Activated T-helper 17 cell treated with anti-CD3 and anti-CD28 coated beads, Interleukin-2, amount 50 U/mL, for 72 hours (primary cell): ENCODE results near the gene WWP2. TPM values are rescaled to one million over a fixed set of nuclear protein-coding genes. Genes with fewer than 3 reads are reported as not detected.

Experiments
- ATAC-seq: fragments of 150-1000 bp; cut with Tn5 transposase; replicated peaks from 2 replicates; pipeline ENCODE4 v1.10.0; 2021; ENCODE audit warnings: mild to moderate bottlenecking, moderate library complexity
- H3K27ac Mint-ChIP-seq: one replicate; pipeline ENCODE4 v1.8.0; 2022; ENCODE audit warnings: mixed read lengths
- H3K27me3 Mint-ChIP-seq: one replicate; pipeline ENCODE4 v1.8.0; 2022; ENCODE audit warnings: mixed read lengths
- H3K36me3 Mint-ChIP-seq: one replicate; pipeline ENCODE4 v1.8.0; 2022; ENCODE audit warnings: low read depth, mild to moderate bottlenecking, mixed read lengths
- H3K4me1 Mint-ChIP-seq: one replicate; pipeline ENCODE4 v1.8.0; 2022; ENCODE audit warnings: mixed read lengths
- H3K4me3 Mint-ChIP-seq: one replicate; pipeline ENCODE4 v1.8.0; 2022; ENCODE audit warnings: mild to moderate bottlenecking, mixed read lengths
- H3K9me3 Mint-ChIP-seq: one replicate; pipeline ENCODE4 v1.8.0; 2022; ENCODE audit warnings: mixed read lengths
- total RNA-seq, 2 donors: library from RNA; stranded (reverse); gene quantifications; one replicate each; pipeline ENCODE4 v1.2.3, GENCODE V29; 2022

Gene WWP2
- total RNA-seq, 2 donors from 2014 or later = 55.1 to 55.7 TPM

DNA sequence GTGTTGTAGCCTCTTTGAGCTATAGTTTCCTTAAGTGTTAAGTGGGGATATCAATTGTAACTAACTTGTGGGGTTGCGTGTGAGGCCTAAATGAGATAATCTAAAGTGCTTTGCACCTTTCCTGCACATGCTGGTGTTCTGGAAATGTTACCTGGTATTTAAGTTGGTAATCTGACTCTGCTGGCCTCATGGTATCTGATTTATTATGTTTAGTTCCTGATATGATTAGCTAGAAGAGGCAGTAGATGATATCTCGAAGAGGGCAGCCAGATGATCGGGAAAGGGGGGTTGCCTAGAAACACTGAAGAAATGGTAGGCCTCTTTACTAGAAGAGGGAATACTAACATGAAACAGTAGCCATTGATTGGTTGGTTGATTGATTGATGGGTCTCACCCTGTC, 123.6 kb downstream of the WWP2 start:
- peaks cover 45% of the 10 kb centered on the region for H3K36me3 Mint-ChIP-seq
- ATAC-seq = no peak
- no peak overlapping the region for H3K27ac Mint-ChIP-seq
- no peaks in the 10 kb centered on the region for H3K27me3 Mint-ChIP-seq
- peaks cover 4% of the 10 kb centered on the region for H3K4me1 Mint-ChIP-seq
- no peaks in the 10 kb centered on the region for H3K9me3 Mint-ChIP-seq
- H3K4me3 Mint-ChIP-seq = no peak overlapping the region

DNA sequence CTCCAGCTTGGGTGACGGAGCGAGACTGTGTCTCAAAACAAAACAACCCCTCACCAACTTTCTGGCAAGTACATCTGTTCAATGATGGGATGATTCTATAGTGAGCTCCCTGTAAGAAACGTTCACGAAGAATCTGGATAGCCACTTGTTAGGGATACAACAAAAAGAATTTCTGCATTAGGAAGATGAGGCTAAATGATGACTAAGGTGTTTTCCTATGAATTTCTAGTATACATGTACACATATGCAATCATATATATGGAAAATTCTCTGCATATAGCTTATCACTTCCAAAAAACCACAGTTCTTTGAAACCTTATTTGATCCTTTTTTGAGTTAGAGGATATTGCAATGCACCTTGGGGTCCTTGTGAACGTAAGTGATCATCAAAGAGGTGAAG, 124.6 kb downstream of the WWP2 start:
- peaks cover 43% of the 10 kb centered on the region for H3K36me3 Mint-ChIP-seq
- H3K9me3 Mint-ChIP-seq = no peaks in the 10 kb centered on the region
- H3K27me3 Mint-ChIP-seq = no peaks in the 10 kb centered on the region
- ATAC-seq = no peak
- H3K4me3 Mint-ChIP-seq = no peak overlapping the region
- H3K27ac Mint-ChIP-seq = no peak overlapping the region
- H3K4me1 Mint-ChIP-seq = peaks cover 4% of the 10 kb centered on the region

DNA sequence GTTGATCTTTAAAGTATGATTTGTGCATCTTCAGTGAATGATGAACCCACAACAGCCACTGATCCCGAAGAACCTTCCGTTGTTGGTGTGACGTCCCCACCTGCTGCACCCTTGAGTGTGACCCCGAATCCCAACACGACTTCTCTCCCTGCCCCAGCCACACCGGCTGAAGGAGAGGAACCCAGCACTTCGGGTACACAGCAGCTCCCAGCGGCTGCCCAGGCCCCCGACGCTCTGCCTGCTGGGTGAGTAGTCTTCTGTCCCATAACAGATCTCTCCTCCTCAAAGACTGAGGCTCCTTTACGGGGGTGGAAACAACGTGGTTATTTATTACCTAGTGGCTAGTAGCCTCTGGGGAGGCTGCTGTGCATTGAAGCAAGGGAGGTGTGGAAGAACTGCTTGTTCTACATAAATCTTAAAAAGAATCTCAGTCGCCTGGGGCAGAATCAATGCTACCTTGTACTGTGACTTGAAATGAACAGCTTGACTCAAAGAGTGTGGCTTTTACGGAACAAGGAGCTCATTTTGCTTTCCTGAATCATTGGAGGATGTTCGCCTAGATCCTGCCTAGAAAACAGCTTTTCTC, 126.0 kb downstream of the WWP2 start:
- H3K27me3 Mint-ChIP-seq = no peaks in the 10 kb centered on the region
- peaks cover 42% of the 10 kb centered on the region for H3K36me3 Mint-ChIP-seq
- H3K27ac Mint-ChIP-seq = peak overlapping the region; percentile 33
- H3K9me3 Mint-ChIP-seq = no peaks in the 10 kb centered on the region
- no peak for ATAC-seq
- H3K4me1 Mint-ChIP-seq = peaks cover 4% of the 10 kb centered on the region
- no peak overlapping the region for H3K4me3 Mint-ChIP-seq

DNA sequence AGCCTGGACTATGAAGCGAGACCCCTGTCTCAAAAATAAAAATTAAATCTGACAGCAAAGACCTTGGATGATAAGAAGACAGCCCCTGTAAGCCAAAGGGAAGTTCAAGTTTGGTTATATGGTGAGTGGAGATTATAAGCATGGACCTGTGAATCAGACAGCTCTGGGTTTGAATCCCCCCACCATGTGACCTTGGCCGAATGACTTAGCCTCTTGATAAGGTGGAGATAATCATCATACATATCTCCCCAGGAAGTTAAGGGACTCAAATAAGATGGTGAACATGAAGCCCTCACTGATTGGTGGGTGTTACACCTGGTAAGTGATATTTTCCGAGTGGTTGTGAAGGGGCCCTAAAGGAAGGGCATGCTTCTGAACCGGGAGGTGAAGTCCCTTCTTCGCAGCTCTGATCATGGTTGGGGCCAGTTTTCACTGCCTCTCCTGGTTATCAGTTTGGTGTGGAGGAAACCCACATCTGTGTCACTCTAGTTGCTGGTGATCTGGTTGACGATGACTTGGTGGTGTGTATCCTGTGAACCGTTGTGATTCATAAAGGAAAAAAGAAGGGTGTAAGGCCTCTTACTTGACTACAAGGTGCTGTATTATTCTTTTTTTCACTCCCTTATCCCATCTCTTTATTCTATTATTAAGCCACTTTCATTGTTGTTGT, 127.3 kb downstream of the WWP2 start:
- peak; percentile 83 for ATAC-seq
- Mint-ChIP-seq H3K27me3 (no peaks in the 10 kb centered on the region), H3K9me3 (no peaks in the 10 kb centered on the region), H3K27ac (peak overlapping the region; percentile 51), H3K4me1 (peaks cover 4% of the 10 kb centered on the region), H3K36me3 (peaks cover 51% of the 10 kb centered on the region), H3K4me3 (no peak overlapping the region)

DNA sequence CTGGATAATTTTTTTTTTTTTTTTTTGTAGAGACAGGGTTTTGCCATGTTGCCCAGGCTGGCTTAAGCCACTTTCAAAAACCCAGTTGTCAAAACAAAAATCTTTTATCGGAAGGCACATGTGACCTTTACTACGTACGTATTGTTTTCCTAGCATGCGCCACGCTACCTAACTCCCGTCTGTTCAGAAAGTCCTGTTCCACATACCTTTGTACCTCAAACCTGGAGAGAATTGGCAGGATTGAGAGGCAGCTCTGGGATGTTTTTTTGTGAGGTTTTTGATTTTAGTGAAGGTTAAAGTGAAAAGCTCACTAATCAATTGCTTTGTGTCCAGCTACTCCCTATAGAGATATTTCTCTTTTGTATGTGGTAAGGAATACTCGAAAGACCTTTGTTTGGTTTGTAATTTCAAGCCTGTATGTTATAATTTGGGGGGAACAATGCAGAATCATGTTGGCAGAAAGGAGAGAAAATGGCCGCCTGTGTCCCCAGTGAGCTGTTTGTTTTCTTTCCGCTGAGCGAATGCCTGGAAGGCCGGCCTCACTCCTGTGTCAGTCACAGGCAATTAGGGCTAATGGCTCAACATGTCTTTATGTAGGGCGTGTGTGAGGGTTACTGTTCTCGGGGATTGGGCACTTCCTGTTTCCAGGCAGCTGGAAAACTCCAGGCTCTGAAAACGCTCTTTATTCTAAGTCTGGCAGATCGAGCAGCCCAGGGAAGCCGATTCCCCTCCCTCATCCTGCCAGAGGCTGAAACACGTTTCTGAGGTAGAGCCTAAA, 128.2 kb downstream of the WWP2 start:
- H3K9me3 Mint-ChIP-seq = no peaks in the 10 kb centered on the region
- H3K27me3 Mint-ChIP-seq = no peaks in the 10 kb centered on the region
- peaks cover 60% of the 10 kb centered on the region for H3K36me3 Mint-ChIP-seq
- peaks cover 4% of the 10 kb centered on the region for H3K4me1 Mint-ChIP-seq
- no peak for ATAC-seq
- H3K27ac Mint-ChIP-seq = peak overlapping the region; percentile 33
- H3K4me3 Mint-ChIP-seq = no peak overlapping the region

DNA sequence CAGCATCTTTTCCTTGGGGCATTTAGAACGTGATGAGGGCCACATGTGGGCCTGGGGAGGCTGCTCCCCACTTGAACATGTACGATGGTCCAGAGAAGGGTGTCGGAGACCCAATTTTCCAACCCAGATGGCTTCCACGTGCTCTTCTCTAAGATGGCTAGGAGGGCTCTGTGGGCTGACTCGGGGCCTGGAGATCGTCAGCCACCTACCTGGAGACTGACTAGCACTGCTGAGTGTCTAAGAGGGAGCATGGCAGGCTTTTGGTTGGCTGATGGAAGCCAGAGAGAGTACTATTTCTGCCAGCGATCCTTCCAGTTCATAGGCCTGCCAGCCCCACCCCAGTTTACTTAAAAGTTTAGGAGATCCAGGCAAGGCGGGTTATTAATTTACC, 128.8 kb downstream of the WWP2 start:
- Mint-ChIP-seq H3K36me3 (peaks cover 65% of the 10 kb centered on the region), H3K27ac (peak overlapping the region; percentile 33), H3K9me3 (no peaks in the 10 kb centered on the region), H3K4me1 (peaks cover 4% of the 10 kb centered on the region), H3K27me3 (no peaks in the 10 kb centered on the region), H3K4me3 (no peak overlapping the region)
- ATAC-seq = no peak

DNA sequence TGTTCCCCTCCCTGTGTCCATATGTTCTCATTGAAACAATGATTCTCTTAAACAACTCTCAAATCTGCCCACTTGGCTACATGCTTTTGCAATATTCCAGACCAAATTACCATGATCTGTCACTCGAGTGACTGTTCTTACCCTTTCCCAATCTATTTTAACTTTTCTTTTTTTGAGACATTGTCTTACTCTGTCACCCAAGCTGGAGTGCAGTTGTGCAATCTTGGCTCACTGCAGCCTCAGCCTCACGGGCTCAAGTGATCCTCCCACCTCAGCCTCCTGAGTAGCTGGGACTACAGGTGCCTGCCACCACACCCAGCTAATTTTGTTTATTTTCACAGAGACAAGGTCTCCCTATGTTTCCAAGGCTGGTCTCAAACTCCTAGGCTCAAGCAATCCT, 130.2 kb downstream of the WWP2 start:
- no peaks in the 10 kb centered on the region for H3K9me3 Mint-ChIP-seq
- H3K27me3 Mint-ChIP-seq = no peaks in the 10 kb centered on the region
- no peak for ATAC-seq
- H3K27ac Mint-ChIP-seq = no peak overlapping the region
- peaks cover 4% of the 10 kb centered on the region for H3K4me1 Mint-ChIP-seq
- H3K36me3 Mint-ChIP-seq = peaks cover 80% of the 10 kb centered on the region
- H3K4me3 Mint-ChIP-seq = no peak overlapping the region

DNA sequence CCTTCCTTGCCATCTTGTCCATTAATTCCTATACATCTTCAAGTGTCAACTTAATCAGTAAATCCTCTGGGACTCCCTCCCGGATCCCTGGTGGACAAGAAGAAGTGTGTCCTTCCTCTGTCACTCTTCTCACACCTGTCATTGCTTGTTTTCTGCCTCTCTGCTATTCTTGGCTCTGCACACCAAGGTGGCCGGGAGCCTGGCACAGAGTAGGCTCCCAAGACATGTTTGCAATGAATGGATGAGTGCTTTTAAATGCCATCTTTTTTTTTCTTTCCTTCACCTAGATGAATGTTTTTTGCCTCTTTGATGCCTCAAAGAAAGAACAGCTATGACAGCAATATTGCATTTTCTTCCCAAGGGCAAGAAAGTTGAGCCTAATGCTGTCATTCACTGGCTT, 131.0 kb downstream of the WWP2 start:
- Mint-ChIP-seq H3K36me3 (peaks cover 75% of the 10 kb centered on the region), H3K27ac (no peak overlapping the region), H3K4me3 (no peak overlapping the region), H3K4me1 (peaks cover 4% of the 10 kb centered on the region), H3K9me3 (no peaks in the 10 kb centered on the region), H3K27me3 (no peaks in the 10 kb centered on the region)
- no peak for ATAC-seq

DNA sequence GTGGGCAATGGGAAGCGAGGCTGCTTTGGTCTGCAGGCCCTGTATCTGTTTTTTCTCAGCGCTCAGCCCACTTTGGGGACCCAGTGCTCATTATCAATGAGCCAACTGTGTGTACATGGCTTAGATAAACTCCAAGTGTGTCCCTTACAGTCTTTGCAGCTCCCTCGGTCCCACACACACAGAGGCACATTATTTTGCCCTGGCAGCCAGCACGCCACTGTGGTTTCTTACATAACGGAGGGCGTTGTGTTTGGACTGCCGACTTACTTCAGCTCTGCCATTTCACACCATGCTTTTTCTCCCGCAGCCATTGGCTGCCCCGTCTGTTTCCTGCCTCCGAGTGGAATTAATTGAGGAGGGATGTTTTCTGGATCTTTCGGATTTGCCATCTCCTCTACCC, 132.5 kb downstream of the WWP2 start:
- Mint-ChIP-seq H3K9me3 (no peaks in the 10 kb centered on the region), H3K27ac (no peak overlapping the region), H3K4me1 (no peaks in the 10 kb centered on the region), H3K36me3 (peaks cover 65% of the 10 kb centered on the region), H3K4me3 (no peak overlapping the region), H3K27me3 (no peaks in the 10 kb centered on the region)
- no peak for ATAC-seq

DNA sequence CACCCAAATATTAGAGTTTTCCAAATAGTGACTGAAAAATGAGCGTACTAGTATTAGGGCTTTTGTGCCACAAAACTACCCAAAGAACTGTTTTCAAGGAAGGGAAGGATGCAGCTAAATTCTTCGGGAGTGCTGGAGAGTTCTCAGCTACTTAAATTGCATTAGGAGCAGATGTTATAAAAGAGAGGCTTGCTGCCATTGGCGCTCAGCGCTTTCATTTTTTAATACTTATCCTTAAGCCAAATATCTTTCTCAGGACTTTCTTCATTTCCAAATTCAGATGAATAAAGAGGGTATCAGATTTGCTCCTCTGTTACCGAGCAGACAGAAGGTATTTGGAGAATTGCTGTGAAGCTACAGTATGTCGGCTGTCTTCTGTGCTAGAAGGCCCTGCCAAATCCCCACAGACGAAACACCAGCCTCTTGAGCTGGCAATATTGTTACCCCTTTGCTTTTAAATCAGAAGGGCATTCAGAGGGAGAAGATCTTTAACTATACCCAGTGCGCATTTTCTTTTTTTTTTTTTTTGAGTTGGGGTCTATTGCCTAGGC, 141.8 kb downstream of the WWP2 start:
- Mint-ChIP-seq H3K27me3 (no peaks in the 10 kb centered on the region), H3K36me3 (peaks cover 55% of the 10 kb centered on the region), H3K27ac (no peak overlapping the region), H3K4me1 (peaks cover 6% of the 10 kb centered on the region), H3K9me3 (no peaks in the 10 kb centered on the region), H3K4me3 (no peak overlapping the region)
- ATAC-seq = no peak

DNA sequence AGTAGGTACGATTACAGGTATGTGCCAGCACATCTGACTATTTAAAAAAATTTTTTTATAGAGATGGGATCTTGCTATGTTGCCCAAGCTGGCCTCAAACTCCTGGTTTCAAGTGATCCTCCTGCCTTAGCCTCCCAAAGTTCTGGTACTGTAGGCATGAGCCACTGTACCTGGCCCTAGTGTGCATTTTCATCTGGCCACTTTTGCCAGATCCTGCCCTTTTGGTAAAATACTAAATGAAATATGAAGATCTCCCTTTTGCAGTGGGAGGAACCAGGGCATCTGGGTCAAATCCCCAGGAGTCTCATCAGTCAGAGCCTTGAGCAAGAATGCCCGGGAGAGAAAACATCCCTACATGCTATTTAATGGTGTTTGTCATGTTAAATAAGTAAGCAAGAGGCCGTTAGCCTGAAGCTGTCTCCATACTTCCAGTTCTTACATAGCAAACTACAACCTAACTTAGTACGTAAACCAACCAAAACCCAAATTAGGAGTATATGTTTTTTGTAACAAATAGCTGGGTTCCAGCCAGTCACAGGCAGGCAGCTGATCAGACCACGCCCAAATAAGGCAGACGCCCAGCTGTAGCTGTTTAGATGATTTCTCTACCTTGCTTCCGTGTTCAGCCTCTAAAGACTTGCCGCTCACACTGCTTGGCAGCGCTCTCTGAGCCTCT, 142.5 kb downstream of the WWP2 start:
- no peak for ATAC-seq
- Mint-ChIP-seq H3K4me3 (no peak overlapping the region), H3K27me3 (no peaks in the 10 kb centered on the region), H3K4me1 (peaks cover 6% of the 10 kb centered on the region), H3K36me3 (peaks cover 58% of the 10 kb centered on the region), H3K9me3 (no peaks in the 10 kb centered on the region), H3K27ac (no peak overlapping the region)

DNA sequence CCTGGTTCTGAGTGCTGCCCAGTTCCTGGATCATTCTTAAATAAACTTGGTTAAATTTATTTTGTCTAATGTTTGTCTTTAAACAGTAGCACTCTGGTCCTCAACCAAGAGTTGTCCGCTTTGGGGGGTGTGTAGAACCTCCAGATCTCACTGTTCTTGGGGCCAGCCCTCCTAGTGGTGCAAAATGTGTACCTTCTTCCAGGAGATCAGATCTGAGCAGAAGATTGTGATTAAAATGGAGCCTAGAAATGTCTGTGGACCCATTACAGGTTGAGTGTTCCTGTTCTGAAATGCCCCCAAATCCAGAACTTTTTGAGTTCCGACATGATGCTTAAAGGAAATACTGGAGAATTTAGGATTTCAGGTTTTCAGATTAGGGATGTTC, 143.0 kb downstream of the WWP2 start:
- H3K9me3 Mint-ChIP-seq = no peaks in the 10 kb centered on the region
- H3K36me3 Mint-ChIP-seq = peaks cover 60% of the 10 kb centered on the region
- H3K27ac Mint-ChIP-seq = no peak overlapping the region
- H3K4me1 Mint-ChIP-seq = peaks cover 6% of the 10 kb centered on the region
- H3K27me3 Mint-ChIP-seq = no peaks in the 10 kb centered on the region
- ATAC-seq = no peak
- no peak overlapping the region for H3K4me3 Mint-ChIP-seq

DNA sequence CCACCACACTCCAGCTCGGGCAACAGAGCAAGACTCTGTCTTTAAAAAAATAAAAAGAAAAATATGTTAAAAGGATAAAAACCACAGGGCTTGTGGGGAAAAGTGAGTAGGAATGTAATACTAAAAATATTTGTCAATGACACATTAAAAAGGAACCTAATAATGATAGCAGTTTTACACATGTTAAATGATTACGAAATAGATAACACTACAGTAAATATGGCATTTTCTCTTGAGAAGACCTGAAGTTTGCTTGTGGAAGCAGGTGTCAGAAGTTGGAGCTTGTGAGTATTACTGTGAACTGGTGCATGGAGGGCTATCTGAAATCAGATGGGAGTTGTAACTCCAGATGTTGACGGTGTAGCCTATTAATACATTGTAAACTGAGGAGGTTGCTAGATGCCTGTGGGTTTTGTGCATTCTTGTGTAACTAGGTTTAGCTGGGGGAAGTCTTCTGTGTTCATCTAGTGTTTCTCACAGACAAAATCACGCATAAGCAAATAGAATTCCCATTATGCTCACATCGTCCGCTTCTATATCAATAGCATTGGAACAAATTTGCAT, 144.8 kb downstream of the WWP2 start:
- Mint-ChIP-seq H3K4me1 (peaks cover 6% of the 10 kb centered on the region), H3K27me3 (no peaks in the 10 kb centered on the region), H3K36me3 (peaks cover 58% of the 10 kb centered on the region), H3K9me3 (no peaks in the 10 kb centered on the region), H3K4me3 (no peak overlapping the region), H3K27ac (no peak overlapping the region)
- ATAC-seq = no peak

DNA sequence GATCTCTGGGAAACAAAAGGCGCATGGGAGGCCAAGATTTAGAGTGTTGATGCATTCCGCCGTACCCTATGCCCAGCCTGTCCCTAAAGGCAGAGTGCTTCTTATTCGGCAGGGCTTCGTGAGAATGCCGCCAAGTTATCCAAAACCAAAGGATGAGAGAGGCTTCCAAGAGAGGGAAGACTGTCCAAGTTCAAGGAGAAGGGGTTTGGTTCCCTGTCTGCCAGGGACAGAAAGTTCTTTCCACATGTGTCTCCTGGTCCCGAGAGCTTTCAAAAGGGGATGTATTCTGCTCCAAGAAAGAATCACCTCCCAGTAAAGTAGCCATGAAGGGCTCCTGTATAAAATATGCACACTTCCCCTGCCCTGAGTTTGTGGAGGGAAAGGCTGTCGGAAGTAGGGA, 146.9 kb downstream of the WWP2 start:
- ATAC-seq = no peak
- H3K4me1 Mint-ChIP-seq = no peaks in the 10 kb centered on the region

More for the DNA sequence above, 146.9 kb downstream of the WWP2 start:
- H3K9me3 Mint-ChIP-seq = no peaks in the 10 kb centered on the region
- H3K27me3 Mint-ChIP-seq = no peaks in the 10 kb centered on the region
- H3K4me3 Mint-ChIP-seq = no peak overlapping the region
- peaks cover 44% of the 10 kb centered on the region for H3K36me3 Mint-ChIP-seq
- no peak overlapping the region for H3K27ac Mint-ChIP-seq
